Type B pancreatic cell (in vitro differentiated cells): ENCODE results near the gene OR4N2. TPM values are rescaled to one million over a fixed set of nuclear protein-coding genes. Genes with fewer than 3 reads are reported as not detected.
A peak's percentile ranks its signal among the peaks of the same experiment; 100 is the strongest.
"Not testable (repeated sequence)": the region's sequence is repeated elsewhere in the genome, so short reads cannot be mapped to it uniquely, and the experiment has no call there.

Experiments used
- DNase-seq: peaks from one replicate; pipeline ENCODE4 v3.0.0; 2021; ENCODE audit warnings: mixed read lengths; ENCODE audit not compliant: unreplicated experiment; ENCODE audit errors: extremely low spot score
- H3K27ac Mint-ChIP-seq: 2 replicates; pipeline ENCODE4 v1.8.0; 2021; ENCODE audit warnings: mild to moderate bottlenecking, mixed read lengths
- H3K27me3 Mint-ChIP-seq: 2 replicates; pipeline ENCODE4 v1.8.0; 2021; ENCODE audit warnings: mixed read lengths
- H3K36me3 Mint-ChIP-seq: 2 replicates; pipeline ENCODE4 v1.8.0; 2021; ENCODE audit warnings: mixed read lengths
- H3K4me1 Mint-ChIP-seq: one replicate; pipeline ENCODE4 v1.8.0; 2021; ENCODE audit warnings: mixed read lengths; ENCODE audit not compliant: unreplicated experiment
- H3K4me3 Mint-ChIP-seq: 2 replicates; pipeline ENCODE4 v1.8.0; 2021; ENCODE audit warnings: mild to moderate bottlenecking, mixed read lengths
- H3K9me3 Mint-ChIP-seq: 2 replicates; pipeline ENCODE4 v1.8.0; 2021; ENCODE audit warnings: mixed read lengths
- CTCF ChIP-seq: fragments of 200-600 bp; sonication (generic); conservative IDR thresholded peaks from 2 replicates; pipeline ENCODE4 v1.5.0; 2021; ENCODE audit warnings: antibody characterized with exemption, mild to moderate bottlenecking
- total RNA-seq: library from RNA; stranded (reverse); gene quantifications from 2 replicates; pipeline ENCODE4 v1.2.1, GENCODE V29; 2021; ENCODE audit warnings: low replicate concordance

Gene OR4N2
- total RNA-seq, 1 donor from 2014 or later = not detected

GRCh38 chr14:19799880-19800279, 3.7 kb upstream of the OR4N2 start:
- Mint-ChIP-seq H3K4me1 (no peaks in the 10 kb centered on the region), H3K27me3 (no peaks in the 10 kb centered on the region), H3K27ac (no peak overlapping the region), H3K4me3 (no peak overlapping the region), H3K36me3 (no peaks in the 10 kb centered on the region), H3K9me3 (peaks cover 4% of the 10 kb centered on the region)
- TF ChIP-seq CTCF = no peak
- DNase-seq = no peak

GRCh38 chr14:19800282-19801117, 3.1 kb upstream of the OR4N2 start:
- no peaks in the 10 kb centered on the region for H3K27me3 Mint-ChIP-seq
- no peaks in the 10 kb centered on the region for H3K36me3 Mint-ChIP-seq
- no peak overlapping the region for H3K4me3 Mint-ChIP-seq
- no peaks in the 10 kb centered on the region for H3K4me1 Mint-ChIP-seq
- peaks cover 4% of the 10 kb centered on the region for H3K9me3 Mint-ChIP-seq
- peak; percentile 73 for DNase-seq
- H3K27ac Mint-ChIP-seq = no peak overlapping the region
- no peak for TF ChIP-seq CTCF

GRCh38 chr14:19801118-19801464, 2.5 kb upstream of the OR4N2 start:
- no peak overlapping the region for H3K4me3 Mint-ChIP-seq
- no peaks in the 10 kb centered on the region for H3K27me3 Mint-ChIP-seq
- DNase-seq = no peak
- H3K36me3 Mint-ChIP-seq = no peaks in the 10 kb centered on the region
- TF ChIP-seq CTCF = no peak
- H3K9me3 Mint-ChIP-seq = peaks cover 4% of the 10 kb centered on the region
- H3K4me1 Mint-ChIP-seq = no peaks in the 10 kb centered on the region
- no peak overlapping the region for H3K27ac Mint-ChIP-seq

- not testable (repeated sequence) for DNase-seq, H3K27me3 Mint-ChIP-seq, H3K36me3 Mint-ChIP-seq, H3K4me1 Mint-ChIP-seq, H3K4me3 Mint-ChIP-seq, H3K9me3 Mint-ChIP-seq, H3K27ac Mint-ChIP-seq
These were observed 9.8 kb downstream of the OR4N2 start for GRCh38 chr14:19813171-19813920.

- not testable (repeated sequence) for DNase-seq, H3K4me1 Mint-ChIP-seq, H3K4me3 Mint-ChIP-seq, H3K36me3 Mint-ChIP-seq, H3K27me3 Mint-ChIP-seq, H3K9me3 Mint-ChIP-seq, H3K27ac Mint-ChIP-seq
These were observed 16.3 kb downstream of the OR4N2 start for GRCh38 chr14:19819879-19820278.

- H3K27ac Mint-ChIP-seq, H3K4me3 Mint-ChIP-seq, H3K36me3 Mint-ChIP-seq, H3K9me3 Mint-ChIP-seq, H3K4me1 Mint-ChIP-seq, DNase-seq, H3K27me3 Mint-ChIP-seq: not testable (repeated sequence)
These were observed 17.4 kb downstream of the OR4N2 start for GRCh38 chr14:19821016-19821415.

- no peaks in the 10 kb centered on the region for H3K36me3 Mint-ChIP-seq
- TF ChIP-seq CTCF = no peak
- H3K27me3 Mint-ChIP-seq = no peaks in the 10 kb centered on the region
- no peak overlapping the region for H3K4me3 Mint-ChIP-seq
- H3K9me3 Mint-ChIP-seq = no peaks in the 10 kb centered on the region
- H3K27ac Mint-ChIP-seq = no peak overlapping the region
- H3K4me1 Mint-ChIP-seq = no peaks in the 10 kb centered on the region
- DNase-seq = no peak
These were observed 19.6 kb downstream of the OR4N2 start for GRCh38 chr14:19823178-19823577.
